GM23338 (cell line): ENCODE results near the gene IKBKE. TPM values are rescaled to one million over a fixed set of nuclear protein-coding genes. Genes with fewer than 3 reads are reported as not detected.

Experiments
- ATAC-seq: fragments of 200-7000 bp; cut with Tn5 transposase; 3 replicates; pipeline ENCODE4 v1.9.1; 2020
- DNase-seq: peaks from one replicate; pipeline ENCODE4 v3.0.0-alpha.2; 2015; ENCODE audit warnings: low spot score
- H2AFZ ChIP-seq: fragments of 200-600 bp; sonication (generic); 2 replicates; pipeline ENCODE4 v1.8.0; 2016; ENCODE audit warnings: antibody characterized with exemption, mild to moderate bottlenecking, moderate library complexity
- H3F3A ChIP-seq: fragments of 200-600 bp; sonication (generic); replicated peaks from 2 replicates; pipeline ENCODE4 v1.8.0; 2017; ENCODE audit warnings: antibody characterized with exemption, mixed run types, low read depth
- H3K27ac ChIP-seq: fragments of 200-600 bp; sonication (generic); 2 replicates; pipeline ENCODE4 v1.6.1; 2016; ENCODE audit warnings: low read depth
- H3K27me3 ChIP-seq: fragments of 200-600 bp; sonication (generic); 2 replicates; pipeline ENCODE4 v1.8.0; 2016; ENCODE audit warnings: mild to moderate bottlenecking, mixed run types, moderate library complexity; ENCODE audit not compliant: insufficient read depth
- H3K36me3 ChIP-seq: fragments of 200-600 bp; sonication (generic); 2 replicates; pipeline ENCODE4 v1.8.0; 2016; ENCODE audit warnings: mild to moderate bottlenecking; ENCODE audit not compliant: insufficient read depth
- H3K4me1 ChIP-seq: fragments of 200-600 bp; sonication (generic); 2 replicates; pipeline ENCODE4 v1.8.0; 2016; ENCODE audit warnings: mild to moderate bottlenecking, moderate library complexity; ENCODE audit not compliant: insufficient read depth
- H3K4me2 ChIP-seq: fragments of 200-600 bp; sonication (generic); 2 replicates; pipeline ENCODE4 v1.7.1; 2017; ENCODE audit warnings: mixed run types
- H3K4me3 ChIP-seq: fragments of 200-600 bp; sonication (generic); 2 replicates; pipeline ENCODE4 v1.6.1; 2016; ENCODE audit warnings: mixed run types
- H3K79me2 ChIP-seq: fragments of 200-600 bp; sonication (generic); replicated peaks from 2 replicates; pipeline ENCODE4 v1.8.0; 2017; ENCODE audit warnings: mild to moderate bottlenecking; ENCODE audit not compliant: insufficient read depth
- H3K9me2 ChIP-seq: fragments of 200-600 bp; sonication (generic); 2 replicates; pipeline ENCODE4 v1.8.0; 2017; ENCODE audit not compliant: insufficient read depth
- H4K20me1 ChIP-seq: fragments of 200-600 bp; sonication (generic); replicated peaks from 2 replicates; pipeline ENCODE4 v1.8.0; 2017; ENCODE audit warnings: mild to moderate bottlenecking; ENCODE audit not compliant: insufficient read depth
- H3K27ac Mint-ChIP-seq: 2 replicates; pipeline ENCODE4 v1.8.0; 2020; ENCODE audit warnings: inconsistent platforms, mild to moderate bottlenecking, moderate library complexity, mixed read lengths
- H3K27me3 Mint-ChIP-seq: 3 replicates; pipeline ENCODE4 v1.8.0; 2022; ENCODE audit warnings: low read depth, mild to moderate bottlenecking, moderate library complexity, mixed read lengths, inconsistent platforms; ENCODE audit not compliant: insufficient read depth, poor library complexity
- H3K36me3 Mint-ChIP-seq: 3 replicates; pipeline ENCODE4 v1.8.0; 2021; ENCODE audit warnings: low read depth, mild to moderate bottlenecking, inconsistent platforms, moderate library complexity, mixed read lengths
- H3K4me1 Mint-ChIP-seq: 3 replicates; pipeline ENCODE4 v1.8.0; 2020; ENCODE audit warnings: mild to moderate bottlenecking, inconsistent platforms, mixed read lengths
- H3K4me3 Mint-ChIP-seq: 3 replicates; pipeline ENCODE4 v1.8.0; 2021; ENCODE audit warnings: moderate library complexity, mild to moderate bottlenecking, inconsistent platforms, mixed read lengths
- H3K9me3 Mint-ChIP-seq: 3 replicates; pipeline ENCODE4 v1.8.0; 2020; ENCODE audit warnings: moderate library complexity, mild to moderate bottlenecking, inconsistent platforms, mixed read lengths
- CREB1 ChIP-seq: fragments of 250-450 bp; sonication (Bioruptor Pico); IDR thresholded peaks from 2 replicates; pipeline ENCODE4 v1.5.0; 2020; ENCODE audit warnings: low read depth, mild to moderate bottlenecking, moderate library complexity
- EZH2 ChIP-seq: fragments of 200-600 bp; sonication (generic); IDR thresholded peaks from one replicate; pipeline ENCODE4 v1.8.0; 2017; ENCODE audit warnings: antibody characterized with exemption, mild to moderate bottlenecking, low read depth; ENCODE audit not compliant: unreplicated experiment
- EZH2phosphoT487 ChIP-seq: fragments of 200-600 bp; sonication (generic); IDR thresholded peaks from one replicate; pipeline ENCODE4 v1.8.1; 2018; ENCODE audit warnings: antibody characterized with exemption; ENCODE audit not compliant: unreplicated experiment
- JUNB ChIP-seq: IDR thresholded peaks from one replicate; pipeline ENCODE4 v1.6.1; 2016; ENCODE audit warnings: antibody characterized with exemption; ENCODE audit not compliant: unreplicated experiment
- NANOG ChIP-seq: IDR thresholded peaks from 2 replicates; pipeline ENCODE4 v1.6.1; 2016; ENCODE audit warnings: antibody characterized with exemption, borderline replicate concordance
- POLR2AphosphoS5 ChIP-seq: IDR thresholded peaks from 2 replicates; pipeline ENCODE4 v1.6.1; 2016; ENCODE audit warnings: antibody characterized with exemption, low read depth
- STAT1 ChIP-seq: IDR thresholded peaks from one replicate; pipeline ENCODE4 v1.6.1; 2016; ENCODE audit warnings: antibody characterized with exemption; ENCODE audit not compliant: unreplicated experiment
- ZNF114 ChIP-seq: fragments of 250-450 bp; sonication (Bioruptor Pico); IDR thresholded peaks from 2 replicates; pipeline ENCODE4 v1.5.0; 2020; ENCODE audit warnings: mild to moderate bottlenecking, moderate library complexity
- ZNF331 ChIP-seq: fragments of 250-450 bp; sonication (Bioruptor Pico); IDR thresholded peaks from 2 replicates; pipeline ENCODE4 v1.5.0; 2020; ENCODE audit warnings: low read depth, mild to moderate bottlenecking, moderate library complexity
- polyA plus RNA-seq: library from polyadenylated mRNA; unstranded; fragments of >200 nt; fragmentation: Nextera tagmentation; extraction: Ambion mirVana; gene quantifications from 2 replicates; pipeline ENCODE4 v1.2.1, GENCODE V29; 2016
- total RNA-seq: library from RNA; depleted of rRNA; stranded (reverse); fragments of >200 nt; shearing (Covaris generic); gene quantifications from 2 replicates; pipeline ENCODE4 v1.2.3, GENCODE V29; 2014
- TF ChIP-seq, protein P1 (sequence below): fragments of 250-450 bp; sonication (Bioruptor Pico); IDR thresholded peaks from 2 replicates; pipeline ENCODE4 v1.5.0; 2020; ENCODE audit warnings: mild to moderate bottlenecking, moderate library complexity
- TF ChIP-seq, protein P2 (sequence below), 2 experiments: fragments of 200-600 bp in 1 of 2; sonication (generic) in 1 of 2; conservative IDR thresholded peaks; 2 replicates each; pipeline versions ENCODE4 v1.5.1 to v1.6.1; 2016 to 2017; ENCODE audit warnings: antibody characterized with exemption in 2 of 2, low read depth in 2 of 2, mild to moderate bottlenecking in 2 of 2, moderate library complexity in 1 of 2
- TF ChIP-seq, protein P3 (sequence below): IDR thresholded peaks from 2 replicates; pipeline ENCODE4 v1.6.1; 2016; ENCODE audit warnings: antibody characterized with exemption
- TF ChIP-seq, protein P4 (sequence below): IDR thresholded peaks from one replicate; pipeline ENCODE4 v1.6.1; 2018; ENCODE audit warnings: antibody characterized with exemption; ENCODE audit not compliant: unreplicated experiment

IKBKE gene
- total and polyA plus RNA-seq, 2 experiments from 2014 or later, result 4.8 to 11.1 TPM

DNA sequence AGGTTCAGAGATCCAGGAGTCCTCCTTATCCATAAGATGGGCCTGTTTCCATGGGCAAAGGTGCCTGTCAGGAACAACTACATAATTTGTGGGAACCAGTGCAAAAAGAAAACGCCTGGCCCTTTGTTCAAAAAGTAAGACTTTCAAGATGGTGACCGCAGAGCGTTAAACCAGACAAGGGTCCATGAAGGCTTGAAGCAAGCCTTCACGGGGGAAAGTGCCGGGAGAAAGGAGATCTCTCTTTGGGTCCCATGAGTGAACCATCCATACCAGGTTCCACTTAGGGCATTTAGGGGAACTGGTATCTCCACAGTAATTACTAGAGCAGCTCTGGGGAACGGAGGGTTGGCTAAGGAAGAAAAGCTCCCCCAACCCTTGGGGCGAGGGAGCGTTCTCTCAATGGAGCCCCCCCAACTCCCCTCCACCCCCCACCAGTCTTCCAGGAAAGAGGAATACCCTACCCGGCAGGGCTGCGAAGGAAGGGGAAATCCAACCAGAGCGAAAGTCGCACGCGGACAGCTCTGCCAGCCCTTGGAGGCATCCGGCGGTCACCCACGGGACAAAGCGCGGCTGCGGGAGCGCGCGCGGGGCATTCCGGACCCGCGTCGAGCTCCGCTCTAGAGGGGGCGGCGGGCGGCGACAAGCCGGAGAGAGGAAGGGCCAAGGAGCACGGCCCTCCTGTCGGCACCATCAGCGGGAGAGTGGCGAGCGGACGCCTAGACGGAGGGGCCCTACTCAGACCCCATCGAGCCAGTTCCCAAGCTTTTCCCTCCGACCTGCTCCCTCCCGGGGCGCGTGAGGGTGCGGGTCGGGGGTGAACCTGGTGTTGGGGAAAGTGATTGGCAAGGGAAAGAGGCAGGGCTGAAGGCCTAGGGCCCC lies 36.4 kb downstream of the IKBKE start:
- peak overlapping the region; percentile 84 for H2AFZ ChIP-seq
- no peaks in the 10 kb centered on the region for H3K79me2 ChIP-seq
- H3K27ac Mint-ChIP-seq, result no peak overlapping the region
- ATAC-seq (peak; percentile 25), DNase-seq (peak; percentile 49)
- H3K9me2 ChIP-seq, result peaks cover 2% of the 10 kb centered on the region; the same call in 1 of the 2 replicates
- peaks cover 7% of the 10 kb centered on the region; the same call in 1 of the 2 replicates for H4K20me1 ChIP-seq
- no peaks in the 10 kb centered on the region for H3K36me3 Mint-ChIP-seq
- peak; percentile 34 for TF ChIP-seq EZH2
- no peak for TF ChIP-seq CREB1 (CRISPR knock-in tag)
- no peak for TF ChIP-seq ZNF331
- no peak for TF ChIP-seq POLR2AphosphoS5
- TF ChIP-seq, protein P1, sequence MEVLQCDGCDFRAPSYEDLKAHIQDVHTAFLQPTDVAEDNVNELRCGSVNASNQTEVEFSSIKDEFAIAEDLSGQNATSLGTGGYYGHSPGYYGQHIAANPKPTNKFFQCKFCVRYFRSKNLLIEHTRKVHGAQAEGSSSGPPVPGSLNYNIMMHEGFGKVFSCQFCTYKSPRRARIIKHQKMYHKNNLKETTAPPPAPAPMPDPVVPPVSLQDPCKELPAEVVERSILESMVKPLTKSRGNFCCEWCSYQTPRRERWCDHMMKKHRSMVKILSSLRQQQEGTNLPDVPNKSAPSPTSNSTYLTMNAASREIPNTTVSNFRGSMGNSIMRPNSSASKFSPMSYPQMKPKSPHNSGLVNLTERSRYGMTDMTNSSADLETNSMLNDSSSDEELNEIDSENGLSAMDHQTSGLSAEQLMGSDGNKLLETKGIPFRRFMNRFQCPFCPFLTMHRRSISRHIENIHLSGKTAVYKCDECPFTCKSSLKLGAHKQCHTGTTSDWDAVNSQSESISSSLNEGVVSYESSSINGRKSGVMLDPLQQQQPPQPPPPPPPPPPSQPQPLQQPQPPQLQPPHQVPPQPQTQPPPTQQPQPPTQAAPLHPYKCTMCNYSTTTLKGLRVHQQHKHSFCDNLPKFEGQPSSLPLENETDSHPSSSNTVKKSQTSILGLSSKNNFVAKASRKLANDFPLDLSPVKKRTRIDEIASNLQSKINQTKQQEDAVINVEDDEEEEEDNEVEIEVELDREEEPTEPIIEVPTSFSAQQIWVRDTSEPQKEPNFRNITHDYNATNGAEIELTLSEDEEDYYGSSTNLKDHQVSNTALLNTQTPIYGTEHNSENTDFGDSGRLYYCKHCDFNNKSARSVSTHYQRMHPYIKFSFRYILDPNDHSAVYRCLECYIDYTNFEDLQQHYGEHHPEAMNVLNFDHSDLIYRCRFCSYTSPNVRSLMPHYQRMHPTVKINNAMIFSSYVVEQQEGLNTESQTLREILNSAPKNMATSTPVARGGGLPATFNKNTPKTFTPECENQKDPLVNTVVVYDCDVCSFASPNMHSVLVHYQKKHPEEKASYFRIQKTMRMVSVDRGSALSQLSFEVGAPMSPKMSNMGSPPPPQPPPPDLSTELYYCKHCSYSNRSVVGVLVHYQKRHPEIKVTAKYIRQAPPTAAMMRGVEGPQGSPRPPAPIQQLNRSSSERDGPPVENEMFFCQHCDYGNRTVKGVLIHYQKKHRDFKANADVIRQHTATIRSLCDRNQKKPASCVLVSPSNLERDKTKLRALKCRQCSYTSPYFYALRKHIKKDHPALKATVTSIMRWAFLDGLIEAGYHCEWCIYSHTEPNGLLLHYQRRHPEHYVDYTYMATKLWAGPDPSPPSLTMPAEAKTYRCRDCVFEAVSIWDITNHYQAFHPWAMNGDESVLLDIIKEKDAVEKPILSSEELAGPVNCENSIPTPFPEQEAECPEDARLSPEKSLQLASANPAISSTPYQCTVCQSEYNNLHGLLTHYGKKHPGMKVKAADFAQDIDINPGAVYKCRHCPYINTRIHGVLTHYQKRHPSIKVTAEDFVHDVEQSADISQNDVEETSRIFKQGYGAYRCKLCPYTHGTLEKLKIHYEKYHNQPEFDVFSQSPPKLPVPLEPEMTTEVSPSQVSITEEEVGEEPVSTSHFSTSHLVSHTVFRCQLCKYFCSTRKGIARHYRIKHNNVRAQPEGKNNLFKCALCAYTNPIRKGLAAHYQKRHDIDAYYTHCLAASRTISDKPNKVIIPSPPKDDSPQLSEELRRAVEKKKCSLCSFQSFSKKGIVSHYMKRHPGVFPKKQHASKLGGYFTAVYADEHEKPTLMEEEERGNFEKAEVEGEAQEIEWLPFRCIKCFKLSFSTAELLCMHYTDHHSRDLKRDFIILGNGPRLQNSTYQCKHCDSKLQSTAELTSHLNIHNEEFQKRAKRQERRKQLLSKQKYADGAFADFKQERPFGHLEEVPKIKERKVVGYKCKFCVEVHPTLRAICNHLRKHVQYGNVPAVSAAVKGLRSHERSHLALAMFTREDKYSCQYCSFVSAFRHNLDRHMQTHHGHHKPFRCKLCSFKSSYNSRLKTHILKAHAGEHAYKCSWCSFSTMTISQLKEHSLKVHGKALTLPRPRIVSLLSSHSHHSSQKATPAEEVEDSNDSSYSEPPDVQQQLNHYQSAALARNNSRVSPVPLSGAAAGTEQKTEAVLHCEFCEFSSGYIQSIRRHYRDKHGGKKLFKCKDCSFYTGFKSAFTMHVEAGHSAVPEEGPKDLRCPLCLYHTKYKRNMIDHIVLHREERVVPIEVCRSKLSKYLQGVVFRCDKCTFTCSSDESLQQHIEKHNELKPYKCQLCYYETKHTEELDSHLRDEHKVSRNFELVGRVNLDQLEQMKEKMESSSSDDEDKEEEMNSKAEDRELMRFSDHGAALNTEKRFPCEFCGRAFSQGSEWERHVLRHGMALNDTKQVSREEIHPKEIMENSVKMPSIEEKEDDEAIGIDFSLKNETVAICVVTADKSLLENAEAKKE (CRISPR knock-in tag), result no peak
- 0 out of 2 replicates have a peak, but pooled peaks have one; percentile 42 for TF ChIP-seq ZNF114 (CRISPR knock-in tag)
- TF ChIP-seq, protein P2, sequence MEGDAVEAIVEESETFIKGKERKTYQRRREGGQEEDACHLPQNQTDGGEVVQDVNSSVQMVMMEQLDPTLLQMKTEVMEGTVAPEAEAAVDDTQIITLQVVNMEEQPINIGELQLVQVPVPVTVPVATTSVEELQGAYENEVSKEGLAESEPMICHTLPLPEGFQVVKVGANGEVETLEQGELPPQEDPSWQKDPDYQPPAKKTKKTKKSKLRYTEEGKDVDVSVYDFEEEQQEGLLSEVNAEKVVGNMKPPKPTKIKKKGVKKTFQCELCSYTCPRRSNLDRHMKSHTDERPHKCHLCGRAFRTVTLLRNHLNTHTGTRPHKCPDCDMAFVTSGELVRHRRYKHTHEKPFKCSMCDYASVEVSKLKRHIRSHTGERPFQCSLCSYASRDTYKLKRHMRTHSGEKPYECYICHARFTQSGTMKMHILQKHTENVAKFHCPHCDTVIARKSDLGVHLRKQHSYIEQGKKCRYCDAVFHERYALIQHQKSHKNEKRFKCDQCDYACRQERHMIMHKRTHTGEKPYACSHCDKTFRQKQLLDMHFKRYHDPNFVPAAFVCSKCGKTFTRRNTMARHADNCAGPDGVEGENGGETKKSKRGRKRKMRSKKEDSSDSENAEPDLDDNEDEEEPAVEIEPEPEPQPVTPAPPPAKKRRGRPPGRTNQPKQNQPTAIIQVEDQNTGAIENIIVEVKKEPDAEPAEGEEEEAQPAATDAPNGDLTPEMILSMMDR (conservative IDR thresholded peaks at IDR 0.05; ENCODE audit: low read depth in 2 of 2), result no peak
- no peak for TF ChIP-seq EZH2phosphoT487
- no peak for TF ChIP-seq STAT1
- TF ChIP-seq, protein P3, sequence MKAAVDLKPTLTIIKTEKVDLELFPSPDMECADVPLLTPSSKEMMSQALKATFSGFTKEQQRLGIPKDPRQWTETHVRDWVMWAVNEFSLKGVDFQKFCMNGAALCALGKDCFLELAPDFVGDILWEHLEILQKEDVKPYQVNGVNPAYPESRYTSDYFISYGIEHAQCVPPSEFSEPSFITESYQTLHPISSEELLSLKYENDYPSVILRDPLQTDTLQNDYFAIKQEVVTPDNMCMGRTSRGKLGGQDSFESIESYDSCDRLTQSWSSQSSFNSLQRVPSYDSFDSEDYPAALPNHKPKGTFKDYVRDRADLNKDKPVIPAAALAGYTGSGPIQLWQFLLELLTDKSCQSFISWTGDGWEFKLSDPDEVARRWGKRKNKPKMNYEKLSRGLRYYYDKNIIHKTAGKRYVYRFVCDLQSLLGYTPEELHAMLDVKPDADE, result no peak
- TF ChIP-seq JUNB, result no peak
- TF ChIP-seq, protein P4, sequence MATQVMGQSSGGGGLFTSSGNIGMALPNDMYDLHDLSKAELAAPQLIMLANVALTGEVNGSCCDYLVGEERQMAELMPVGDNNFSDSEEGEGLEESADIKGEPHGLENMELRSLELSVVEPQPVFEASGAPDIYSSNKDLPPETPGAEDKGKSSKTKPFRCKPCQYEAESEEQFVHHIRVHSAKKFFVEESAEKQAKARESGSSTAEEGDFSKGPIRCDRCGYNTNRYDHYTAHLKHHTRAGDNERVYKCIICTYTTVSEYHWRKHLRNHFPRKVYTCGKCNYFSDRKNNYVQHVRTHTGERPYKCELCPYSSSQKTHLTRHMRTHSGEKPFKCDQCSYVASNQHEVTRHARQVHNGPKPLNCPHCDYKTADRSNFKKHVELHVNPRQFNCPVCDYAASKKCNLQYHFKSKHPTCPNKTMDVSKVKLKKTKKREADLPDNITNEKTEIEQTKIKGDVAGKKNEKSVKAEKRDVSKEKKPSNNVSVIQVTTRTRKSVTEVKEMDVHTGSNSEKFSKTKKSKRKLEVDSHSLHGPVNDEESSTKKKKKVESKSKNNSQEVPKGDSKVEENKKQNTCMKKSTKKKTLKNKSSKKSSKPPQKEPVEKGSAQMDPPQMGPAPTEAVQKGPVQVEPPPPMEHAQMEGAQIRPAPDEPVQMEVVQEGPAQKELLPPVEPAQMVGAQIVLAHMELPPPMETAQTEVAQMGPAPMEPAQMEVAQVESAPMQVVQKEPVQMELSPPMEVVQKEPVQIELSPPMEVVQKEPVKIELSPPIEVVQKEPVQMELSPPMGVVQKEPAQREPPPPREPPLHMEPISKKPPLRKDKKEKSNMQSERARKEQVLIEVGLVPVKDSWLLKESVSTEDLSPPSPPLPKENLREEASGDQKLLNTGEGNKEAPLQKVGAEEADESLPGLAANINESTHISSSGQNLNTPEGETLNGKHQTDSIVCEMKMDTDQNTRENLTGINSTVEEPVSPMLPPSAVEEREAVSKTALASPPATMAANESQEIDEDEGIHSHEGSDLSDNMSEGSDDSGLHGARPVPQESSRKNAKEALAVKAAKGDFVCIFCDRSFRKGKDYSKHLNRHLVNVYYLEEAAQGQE, result no peak
- no peak for TF ChIP-seq NANOG
- no peaks in the 10 kb centered on the region for H3K9me3 Mint-ChIP-seq
- peak overlapping the region; percentile 72 for H3K4me3 Mint-ChIP-seq
- H3K27me3 ChIP-seq, result peaks cover 77% of the 10 kb centered on the region
- no peak overlapping the region for H3K27ac ChIP-seq
- H3K27me3 Mint-ChIP-seq, result peaks cover 48% of the 10 kb centered on the region
- H3F3A ChIP-seq, result 0 out of 2 replicates have a peak, but pooled peaks cover 2% of the 10 kb centered on the region
- no peaks in the 10 kb centered on the region for H3K36me3 ChIP-seq
- H3K4me2 ChIP-seq, result peak overlapping the region; percentile 88
- peak overlapping the region; percentile 84 for H3K4me3 ChIP-seq
- peaks cover 10% of the 10 kb centered on the region; the same call in 1 of the 2 replicates for H3K4me1 ChIP-seq
- peaks cover 32% of the 10 kb centered on the region for H3K4me1 Mint-ChIP-seq
